Right atrium auricular region (tissue), 2 donors: ENCODE data around the gene NSUN6. TPM values are rescaled to one million over a fixed set of nuclear protein-coding genes. Genes with fewer than 3 reads are reported as not detected.

ENCODE experiments used
- DNase-seq: peaks from one replicate; pipeline ENCODE4 v3.0.0-alpha.2; 2019; ENCODE audit warnings: low spot score
- H3K27ac ChIP-seq, 2 donors: fragments of 200-600 bp; sonication (generic); 1 replicate in 1 of 2; 2 replicates in 1 of 2; pipeline ENCODE4 v1.5.1; 2016 to 2019
- H3K27me3 ChIP-seq, 2 donors: fragments of 200-600 bp; sonication (generic); one replicate each; pipeline versions ENCODE4 v1.5.1 to v1.6.0; 2017 to 2019
- H3K36me3 ChIP-seq: fragments of 200-600 bp; sonication (generic); one replicate; pipeline ENCODE4 v1.5.1; 2016
- H3K4me1 ChIP-seq, 2 donors: fragments of 200-600 bp; sonication (generic); one replicate each; pipeline versions ENCODE4 v1.5.1 to v1.6.0; 2017 to 2019
- H3K4me3 ChIP-seq, 2 donors: fragments of 200-600 bp; sonication (generic); 1 replicate in 1 of 2; 2 replicates in 1 of 2; pipeline ENCODE4 v1.5.1; 2017 to 2019; ENCODE audit warnings: mild to moderate bottlenecking in 1 of 2, moderate library complexity in 1 of 2
- H3K9me3 ChIP-seq, 2 donors: fragments of 200-600 bp; sonication (generic); one replicate each; pipeline ENCODE4 v1.5.1; 2019
- CTCF ChIP-seq, 2 donors: fragments of 200-600 bp; sonication (generic); IDR thresholded peaks; one replicate each; pipeline ENCODE4 v1.5.1; 2019; ENCODE audit warnings: antibody characterized with exemption in 2 of 2
- total RNA-seq, 2 donors: library from RNA; depleted of rRNA; stranded (reverse); fragments of >200 nt; gene quantifications; one replicate each; pipeline ENCODE4 v1.1.0, GENCODE V29; 2016

The NSUN6 gene
- total RNA-seq, 2 donors from 2014 or later: 5.3 to 8.8 TPM

- no peak overlapping the region for H3K27ac ChIP-seq
- H3K9me3 ChIP-seq: no peaks in the 10 kb centered on the region
- H3K27me3 ChIP-seq: no peaks in the 10 kb centered on the region
- no peak overlapping the region for H3K4me3 ChIP-seq
- no peak for DNase-seq
- peaks cover 5% of the 10 kb centered on the region for H3K36me3 ChIP-seq
- no peaks in the 10 kb centered on the region for H3K4me1 ChIP-seq
- TF ChIP-seq CTCF (IDR thresholded peaks at IDR 0.05): no peak
These were observed 94.8 kb downstream of the NSUN6 start for GRCh38 chr10:18556522-18557147.

- H3K27ac ChIP-seq: no peak overlapping the region
- peaks cover 0 to under 1% of the 10 kb centered on the region in 2 donors for H3K4me1 ChIP-seq
- no peak overlapping the region for H3K4me3 ChIP-seq
- peaks cover 5% of the 10 kb centered on the region for H3K36me3 ChIP-seq
- no peaks in the 10 kb centered on the region for H3K9me3 ChIP-seq
- H3K27me3 ChIP-seq: no peaks in the 10 kb centered on the region
- no peak for DNase-seq
- no peak for TF ChIP-seq CTCF (IDR thresholded peaks at IDR 0.05)
These were observed 96.9 kb downstream of the NSUN6 start for GRCh38 chr10:18554479-18554878.

- TF ChIP-seq CTCF (IDR thresholded peaks at IDR 0.05): no peak
- no peak overlapping the region for H3K27ac ChIP-seq
- H3K4me1 ChIP-seq: peaks cover 0 to 8% of the 10 kb centered on the region in 2 donors
- no peaks in the 10 kb centered on the region for H3K27me3 ChIP-seq
- DNase-seq: no peak
- H3K4me3 ChIP-seq: no peak overlapping the region
- no peaks in the 10 kb centered on the region for H3K36me3 ChIP-seq
- no peaks in the 10 kb centered on the region for H3K9me3 ChIP-seq
These were observed 99.9 kb downstream of the NSUN6 start for GRCh38 chr10:18551473-18551872.

- no peak overlapping the region for H3K4me3 ChIP-seq
- H3K27me3 ChIP-seq: no peaks in the 10 kb centered on the region
- no peak for DNase-seq
- H3K27ac ChIP-seq: no peak overlapping the region
- H3K4me1 ChIP-seq: peaks cover 0 to 8% of the 10 kb centered on the region in 2 donors
- no peak for TF ChIP-seq CTCF (IDR thresholded peaks at IDR 0.05)
- H3K36me3 ChIP-seq: no peaks in the 10 kb centered on the region
- no peaks in the 10 kb centered on the region for H3K9me3 ChIP-seq
These were observed 102.3 kb downstream of the NSUN6 start for GRCh38 chr10:18549105-18549504.

- no peaks in the 10 kb centered on the region for H3K27me3 ChIP-seq
- peaks cover 8% of the 10 kb centered on the region for H3K36me3 ChIP-seq
- no peak overlapping the region for H3K4me3 ChIP-seq
- H3K4me1 ChIP-seq: peaks cover 0 to 8% of the 10 kb centered on the region in 2 donors
- no peaks in the 10 kb centered on the region for H3K9me3 ChIP-seq
- no peak overlapping the region for H3K27ac ChIP-seq
- no peak for TF ChIP-seq CTCF (IDR thresholded peaks at IDR 0.05)
- DNase-seq: no peak
These were observed 105.6 kb downstream of the NSUN6 start for GRCh38 chr10:18545621-18546305.
